Measurements from ENCODE around the gene CENATAC.
"Not testable (repeated sequence)": the region's sequence is repeated elsewhere in the genome, so short reads cannot be mapped to it uniquely, and the experiment has no call there.

CENATAC gene

GRCh38 chr11:119056421-119056999, 58.6 kb downstream of the CENATAC start:
- DNase-seq: peak; percentile 29 to 50 (median 39)

DNA sequence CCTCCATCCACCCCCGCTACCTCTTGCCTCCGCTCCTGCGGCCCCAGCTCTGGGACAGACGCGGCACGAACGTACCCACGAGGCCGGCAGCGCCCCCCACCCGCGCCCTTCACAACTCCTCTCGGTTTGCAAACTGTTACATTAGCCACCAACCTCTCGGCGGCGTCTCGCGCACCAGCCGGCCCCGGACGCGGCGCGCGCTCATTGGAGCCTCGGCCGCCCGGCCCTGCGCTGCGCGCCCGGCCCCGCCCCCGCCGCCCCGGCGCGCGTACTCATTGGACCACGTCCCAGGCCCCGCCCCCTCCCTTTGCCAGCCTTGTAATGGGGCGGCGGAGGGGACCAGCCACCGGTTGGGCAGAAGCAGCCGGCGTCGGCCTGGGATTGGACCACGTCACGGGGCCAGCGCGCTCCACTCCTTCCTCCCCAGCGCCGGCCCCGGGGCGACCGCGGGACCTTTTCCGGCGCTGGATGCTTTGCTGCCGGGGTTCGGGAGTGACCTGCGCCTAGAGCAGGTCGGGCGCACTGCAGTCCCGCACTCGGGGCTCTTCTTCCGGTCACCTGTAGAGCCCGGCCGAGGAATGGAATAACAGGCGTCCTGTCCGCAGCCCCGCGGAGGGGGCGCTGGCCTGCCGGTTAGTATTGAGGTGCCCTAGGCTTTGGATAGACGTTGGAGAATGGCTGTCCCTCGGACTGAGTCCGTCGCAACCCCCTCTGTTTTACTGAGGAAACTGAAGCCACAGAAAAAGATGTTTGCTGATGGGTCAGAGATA, 59.2 kb downstream of the CENATAC start, which contains the start of gene HYOU1:
Gene HYOU1 (minus strand): TSS at position 206 of the 770 bp plus-strand sequence. CDS start 1,045 bp downstream, outside the sequence.
- peak; percentile 97 to 99 (median 98) for DNase-seq

GRCh38 chr11:119059128-119059527, 61.2 kb downstream of the CENATAC start:
- DNase-seq: not testable (repeated sequence)

GRCh38 chr11:119061256-119061655, 63.3 kb downstream of the CENATAC start:
- no peak for DNase-seq

DNA sequence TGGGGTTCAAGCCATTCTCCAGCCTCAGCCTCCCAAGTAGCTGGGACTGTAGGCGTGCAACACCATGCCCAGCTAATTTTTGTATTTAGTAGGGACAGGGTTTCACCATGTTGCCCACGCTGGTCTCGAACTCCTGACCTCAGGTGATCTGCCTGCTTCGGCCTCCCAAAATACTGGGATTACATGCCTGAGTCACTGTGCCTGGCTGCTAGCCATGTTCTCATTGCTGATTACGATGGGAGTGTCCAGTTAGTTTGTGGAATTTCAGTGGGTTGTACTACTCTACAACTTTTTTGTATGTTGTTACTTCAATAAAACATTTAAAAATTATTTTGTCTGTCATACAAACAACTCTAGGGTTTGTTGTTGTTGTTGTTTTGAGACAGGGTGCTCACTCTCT, 64.8 kb downstream of the CENATAC start:
- DNase-seq: no peak

- peak in 1 of 5 donors; percentile 71 for DNase-seq
Measured at GRCh38 chr11:119065369-119065768, 67.4 kb downstream of the CENATAC start.

All from T-helper 1 cell (primary cell).